ENCODE data around the gene ASB6. TPM values are rescaled to one million over a fixed set of nuclear protein-coding genes. Genes with fewer than 3 reads are reported as not detected.
A peak's percentile ranks its signal among the peaks of the same experiment; 100 is the strongest.

Gene ASB6
- total RNA-seq, 1 donor from 2014 or later: 26.2 TPM

GRCh38 chr9:129602598-129603415 lies 39.1 kb downstream of the ASB6 start:
- no peak for DNase-seq (ENCODE audit: low spot score)
- no peak overlapping the region for H3K4me3 Mint-ChIP-seq (ENCODE audit: unreplicated experiment)

DNA sequence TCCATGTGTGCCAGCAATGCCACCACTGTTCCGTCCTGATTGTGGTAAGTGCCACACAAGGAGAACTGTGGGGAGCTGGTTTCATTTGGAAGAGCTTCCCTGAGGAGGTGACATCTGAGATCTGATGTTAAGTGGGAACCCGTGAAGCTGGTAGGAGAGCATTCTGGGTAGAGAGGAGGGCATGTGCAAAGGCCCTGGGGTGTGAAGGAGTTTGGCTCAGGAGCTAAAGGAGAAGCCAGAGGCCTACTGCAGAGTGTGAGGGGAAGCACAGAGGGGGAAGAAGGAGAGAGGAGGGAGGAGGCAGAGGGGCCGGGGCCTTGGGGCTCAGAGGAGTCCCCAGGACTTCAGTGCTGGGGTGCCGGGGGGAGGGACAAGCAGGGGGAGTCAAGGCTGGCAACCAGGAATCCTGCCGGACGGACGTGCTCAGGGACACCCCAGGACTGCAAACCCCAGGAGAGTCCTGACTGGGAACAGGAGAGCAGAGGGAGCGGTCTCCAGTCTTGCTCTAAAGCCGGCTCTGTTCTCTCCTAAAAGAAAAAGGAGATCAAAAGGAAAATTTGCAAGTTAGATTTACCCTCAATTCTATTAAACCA lies 40.8 kb downstream of the ASB6 start:
- no peak for TF ChIP-seq CTCF (IDR thresholded peaks at IDR 0.05; ENCODE audit: unreplicated experiment)
- DNase-seq (ENCODE audit: low spot score): no peak
- Mint-ChIP-seq H3K4me3 (ENCODE audit: unreplicated experiment) (no peak overlapping the region), H3K27ac (ENCODE audit: unreplicated experiment) (no peak overlapping the region), H3K27me3 (ENCODE audit: unreplicated experiment) (peaks cover 9% of the 10 kb centered on the region), H3K4me1 (ENCODE audit: unreplicated experiment) (peaks cover 12% of the 10 kb centered on the region), H3K36me3 (ENCODE audit: low read depth, unreplicated experiment) (no peaks in the 10 kb centered on the region), H3K9me3 (ENCODE audit: unreplicated experiment) (no peaks in the 10 kb centered on the region)

More at GRCh38 chr9:129602598-129603415, 39.1 kb downstream of the ASB6 start:
- peaks cover 25% of the 10 kb centered on the region for H3K4me1 Mint-ChIP-seq (ENCODE audit: unreplicated experiment)
- H3K27ac Mint-ChIP-seq (ENCODE audit: unreplicated experiment): no peak overlapping the region
- no peaks in the 10 kb centered on the region for H3K36me3 Mint-ChIP-seq (ENCODE audit: low read depth, unreplicated experiment)
- peaks cover 9% of the 10 kb centered on the region for H3K27me3 Mint-ChIP-seq (ENCODE audit: unreplicated experiment)
- no peak for TF ChIP-seq CTCF (IDR thresholded peaks at IDR 0.05; ENCODE audit: unreplicated experiment)
- no peaks in the 10 kb centered on the region for H3K9me3 Mint-ChIP-seq (ENCODE audit: unreplicated experiment)

GRCh38 chr9:129598089-129598596 lies 43.8 kb downstream of the ASB6 start:
- Mint-ChIP-seq H3K27ac (ENCODE audit: unreplicated experiment) (no peak overlapping the region), H3K9me3 (ENCODE audit: unreplicated experiment) (no peaks in the 10 kb centered on the region), H3K4me1 (ENCODE audit: unreplicated experiment) (peaks cover 23% of the 10 kb centered on the region), H3K27me3 (ENCODE audit: unreplicated experiment) (peaks cover 10% of the 10 kb centered on the region), H3K4me3 (ENCODE audit: unreplicated experiment) (peak overlapping the region; percentile 65), H3K36me3 (ENCODE audit: low read depth, unreplicated experiment) (no peaks in the 10 kb centered on the region)
- DNase-seq (ENCODE audit: low spot score): no peak
- TF ChIP-seq CTCF (IDR thresholded peaks at IDR 0.05; ENCODE audit: unreplicated experiment): no peak

DNA sequence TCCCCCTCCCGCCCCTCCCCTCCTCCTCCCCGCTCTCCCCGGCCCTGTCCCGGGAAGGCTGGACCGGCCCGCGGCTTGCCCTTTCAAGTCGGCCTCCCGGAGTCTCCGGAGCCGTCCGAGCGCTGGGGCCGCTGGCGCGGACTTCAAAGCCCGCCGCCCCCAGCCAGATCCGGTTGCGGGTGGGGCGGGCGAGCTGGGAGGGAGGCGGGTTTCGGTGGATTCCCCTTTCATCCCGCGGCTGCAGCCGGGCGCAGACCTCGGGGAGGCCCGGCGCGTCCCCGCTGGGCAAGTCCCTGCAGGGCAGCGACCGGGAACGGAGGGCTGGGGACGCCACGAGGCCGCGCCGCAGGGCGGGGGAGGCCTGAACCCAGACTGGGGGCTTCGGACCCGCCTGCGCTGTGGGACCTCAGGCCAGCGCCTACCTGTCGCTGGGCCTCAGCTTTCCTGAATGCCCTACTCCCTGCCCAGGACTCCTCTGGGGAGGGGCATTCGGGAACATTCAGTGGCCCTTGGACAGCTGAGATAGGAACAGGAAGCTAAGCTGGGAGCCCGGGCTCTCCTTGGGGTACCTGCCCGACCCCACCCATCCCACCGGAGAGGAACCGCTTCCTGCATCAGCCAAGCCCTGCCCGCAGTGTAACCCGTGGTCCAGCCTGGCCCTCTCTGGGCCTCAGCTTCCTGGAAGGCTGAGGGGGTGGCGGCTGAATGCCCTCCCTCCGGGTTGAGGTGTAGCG lies 44.4 kb downstream of the ASB6 start:
- H3K27ac Mint-ChIP-seq (ENCODE audit: unreplicated experiment): no peak overlapping the region
- TF ChIP-seq CTCF (IDR thresholded peaks at IDR 0.05; ENCODE audit: unreplicated experiment): no peak
- DNase-seq (ENCODE audit: low spot score): peak; percentile 42
- H3K4me1 Mint-ChIP-seq (ENCODE audit: unreplicated experiment): peaks cover 23% of the 10 kb centered on the region
- H3K9me3 Mint-ChIP-seq (ENCODE audit: unreplicated experiment): no peaks in the 10 kb centered on the region
- no peaks in the 10 kb centered on the region for H3K36me3 Mint-ChIP-seq (ENCODE audit: low read depth, unreplicated experiment)
- peaks cover 10% of the 10 kb centered on the region for H3K27me3 Mint-ChIP-seq (ENCODE audit: unreplicated experiment)
- no peak overlapping the region for H3K4me3 Mint-ChIP-seq (ENCODE audit: unreplicated experiment)

Measured in endothelial cell (in vitro differentiated cells).